ENCODE results near the gene CD80.

The CD80 gene

GRCh38 chr3:119559441-119559963 is at the start of gene CD80:
CD80 (minus strand) TSS chr3:119559614; CDS start chr3:119557728, 1,886 bp downstream.
- H3K4me1 ChIP-seq (ENCODE audit: control insufficient read depth in 5 of 5, insufficient read depth in 5 of 5, low read length in 5 of 5) = peaks cover 0 to 19% (median 2%) of the 10 kb centered on the region in 5 donors
- H3K9ac ChIP-seq (ENCODE audit: low read length in 5 of 5) = no peak within 1 kb of the TSS
- no peaks in the 10 kb centered on the region for H3K9me3 ChIP-seq (ENCODE audit: control insufficient read depth in 5 of 5, low read length in 5 of 5)
- H3K27ac ChIP-seq (ENCODE audit: low read depth, low read length) = no peak within 1 kb of the TSS
- no peaks in the 10 kb centered on the region for H3K36me3 ChIP-seq (ENCODE audit: control insufficient read depth in 5 of 5, insufficient read depth in 5 of 5, low read length in 5 of 5)
- H3K27me3 ChIP-seq (ENCODE audit: control insufficient read depth in 5 of 5, insufficient read depth in 4 of 5, low read length in 5 of 5) = no peaks in the 10 kb centered on the region
- no peak within 1 kb of the TSS for H3K4me3 ChIP-seq (ENCODE audit: low read depth in 1 of 5, low read length in 5 of 5)

GRCh38 chr3:119608405-119609000 is 49.1 kb upstream of the CD80 start:
- no peaks in the 10 kb centered on the region for H3K9me3 ChIP-seq (ENCODE audit: control insufficient read depth in 5 of 5, low read length in 5 of 5)
- no peak overlapping the region for H3K27ac ChIP-seq (ENCODE audit: low read depth, low read length)
- no peaks in the 10 kb centered on the region for H3K27me3 ChIP-seq (ENCODE audit: control insufficient read depth in 5 of 5, insufficient read depth in 4 of 5, low read length in 5 of 5)
- H3K36me3 ChIP-seq (ENCODE audit: control insufficient read depth in 5 of 5, insufficient read depth in 5 of 5, low read length in 5 of 5) = no peaks in the 10 kb centered on the region
- no peaks in the 10 kb centered on the region for H3K4me1 ChIP-seq (ENCODE audit: control insufficient read depth in 5 of 5, insufficient read depth in 5 of 5, low read length in 5 of 5)
- H3K9ac ChIP-seq (ENCODE audit: low read length in 5 of 5) = no peak overlapping the region
- H3K4me3 ChIP-seq (ENCODE audit: low read depth in 1 of 5, low read length in 5 of 5) = no peak overlapping the region

GRCh38 chr3:119604878-119605277 is 45.5 kb upstream of the CD80 start:
- no peak overlapping the region for H3K4me3 ChIP-seq (ENCODE audit: low read depth in 1 of 5, low read length in 5 of 5)
- no peaks in the 10 kb centered on the region for H3K36me3 ChIP-seq (ENCODE audit: control insufficient read depth in 5 of 5, insufficient read depth in 5 of 5, low read length in 5 of 5)
- H3K27ac ChIP-seq (ENCODE audit: low read depth, low read length) = no peak overlapping the region
- H3K4me1 ChIP-seq (ENCODE audit: control insufficient read depth in 5 of 5, insufficient read depth in 5 of 5, low read length in 5 of 5) = peaks cover 0 to 7% (median 0%) of the 10 kb centered on the region in 5 donors
- no peak overlapping the region for H3K9ac ChIP-seq (ENCODE audit: low read length in 5 of 5)
- no peaks in the 10 kb centered on the region for H3K27me3 ChIP-seq (ENCODE audit: control insufficient read depth in 5 of 5, insufficient read depth in 4 of 5, low read length in 5 of 5)
- H3K9me3 ChIP-seq (ENCODE audit: control insufficient read depth in 5 of 5, low read length in 5 of 5) = no peaks in the 10 kb centered on the region

GRCh38 chr3:119602676-119603075 is 43.3 kb upstream of the CD80 start:
- Histone ChIP-seq H3K27ac (ENCODE audit: low read depth, low read length) (no peak overlapping the region), H3K36me3 (ENCODE audit: control insufficient read depth in 5 of 5, insufficient read depth in 5 of 5, low read length in 5 of 5) (no peaks in the 10 kb centered on the region), H3K4me1 (ENCODE audit: control insufficient read depth in 5 of 5, insufficient read depth in 5 of 5, low read length in 5 of 5) (peaks cover 1 to 22% (median 8%) of the 10 kb centered on the region in 5 donors), H3K4me3 (ENCODE audit: low read depth in 1 of 5, low read length in 5 of 5) (no peak overlapping the region), H3K9ac (ENCODE audit: low read length in 5 of 5) (no peak overlapping the region), H3K9me3 (ENCODE audit: control insufficient read depth in 5 of 5, low read length in 5 of 5) (no peaks in the 10 kb centered on the region), H3K27me3 (ENCODE audit: control insufficient read depth in 5 of 5, insufficient read depth in 4 of 5, low read length in 5 of 5) (no peaks in the 10 kb centered on the region)

GRCh38 chr3:119601154-119601553 is 41.7 kb upstream of the CD80 start:
- no peaks in the 10 kb centered on the region for H3K9me3 ChIP-seq (ENCODE audit: control insufficient read depth in 5 of 5, low read length in 5 of 5)
- H3K27ac ChIP-seq (ENCODE audit: low read depth, low read length) = no peak overlapping the region
- no peak overlapping the region for H3K9ac ChIP-seq (ENCODE audit: low read length in 5 of 5)
- peaks cover 1 to 38% (median 13%) of the 10 kb centered on the region in 5 donors for H3K4me1 ChIP-seq (ENCODE audit: control insufficient read depth in 5 of 5, insufficient read depth in 5 of 5, low read length in 5 of 5)
- no peak overlapping the region for H3K4me3 ChIP-seq (ENCODE audit: low read depth in 1 of 5, low read length in 5 of 5)
- no peaks in the 10 kb centered on the region for H3K36me3 ChIP-seq (ENCODE audit: control insufficient read depth in 5 of 5, insufficient read depth in 5 of 5, low read length in 5 of 5)
- no peaks in the 10 kb centered on the region for H3K27me3 ChIP-seq (ENCODE audit: control insufficient read depth in 5 of 5, insufficient read depth in 4 of 5, low read length in 5 of 5)

- Histone ChIP-seq H3K9me3 (ENCODE audit: control insufficient read depth in 5 of 5, low read length in 5 of 5) (no peaks in the 10 kb centered on the region), H3K4me3 (ENCODE audit: low read depth in 1 of 5, low read length in 5 of 5) (no peak overlapping the region), H3K9ac (ENCODE audit: low read length in 5 of 5) (no peak overlapping the region), H3K4me1 (ENCODE audit: control insufficient read depth in 5 of 5, insufficient read depth in 5 of 5, low read length in 5 of 5) (peaks cover 1 to 42% (median 17%) of the 10 kb centered on the region in 5 donors), H3K27ac (ENCODE audit: low read depth, low read length) (no peak overlapping the region), H3K27me3 (ENCODE audit: control insufficient read depth in 5 of 5, insufficient read depth in 4 of 5, low read length in 5 of 5) (no peaks in the 10 kb centered on the region), H3K36me3 (ENCODE audit: control insufficient read depth in 5 of 5, insufficient read depth in 5 of 5, low read length in 5 of 5) (no peaks in the 10 kb centered on the region)
Measured at GRCh38 chr3:119600732-119601131, 41.3 kb upstream of the CD80 start.

GRCh38 chr3:119599558-119600174 is 40.3 kb upstream of the CD80 start:
- H3K4me3 ChIP-seq (ENCODE audit: low read depth in 1 of 5, low read length in 5 of 5) = no peak overlapping the region
- no peaks in the 10 kb centered on the region for H3K27me3 ChIP-seq (ENCODE audit: control insufficient read depth in 5 of 5, insufficient read depth in 4 of 5, low read length in 5 of 5)
- H3K9ac ChIP-seq (ENCODE audit: low read length in 5 of 5) = no peak overlapping the region
- peaks cover 1 to 46% (median 20%) of the 10 kb centered on the region in 5 donors for H3K4me1 ChIP-seq (ENCODE audit: control insufficient read depth in 5 of 5, insufficient read depth in 5 of 5, low read length in 5 of 5)
- no peaks in the 10 kb centered on the region for H3K9me3 ChIP-seq (ENCODE audit: control insufficient read depth in 5 of 5, low read length in 5 of 5)
- no peak overlapping the region for H3K27ac ChIP-seq (ENCODE audit: low read depth, low read length)
- no peaks in the 10 kb centered on the region for H3K36me3 ChIP-seq (ENCODE audit: control insufficient read depth in 5 of 5, insufficient read depth in 5 of 5, low read length in 5 of 5)

GRCh38 chr3:119598410-119599098 is 39.1 kb upstream of the CD80 start:
- Histone ChIP-seq H3K27ac (ENCODE audit: low read depth, low read length) (peak overlapping the region; percentile 75), H3K9ac (ENCODE audit: low read length in 5 of 5) (peak overlapping the region in 1 of 5 donors; percentile 47), H3K4me1 (ENCODE audit: control insufficient read depth in 5 of 5, insufficient read depth in 5 of 5, low read length in 5 of 5) (peaks cover 1 to 46% (median 20%) of the 10 kb centered on the region in 5 donors), H3K36me3 (ENCODE audit: control insufficient read depth in 5 of 5, insufficient read depth in 5 of 5, low read length in 5 of 5) (no peaks in the 10 kb centered on the region), H3K27me3 (ENCODE audit: control insufficient read depth in 5 of 5, insufficient read depth in 4 of 5, low read length in 5 of 5) (no peaks in the 10 kb centered on the region), H3K4me3 (ENCODE audit: low read depth in 1 of 5, low read length in 5 of 5) (no peak overlapping the region), H3K9me3 (ENCODE audit: control insufficient read depth in 5 of 5, low read length in 5 of 5) (no peaks in the 10 kb centered on the region)

- Histone ChIP-seq H3K4me3 (ENCODE audit: low read depth in 1 of 5, low read length in 5 of 5) (no peak within 1 kb of the TSS), H3K9ac (ENCODE audit: low read length in 5 of 5) (peak within 1 kb of the TSS in 2 of 5 donors; percentile 46 to 47), H3K27ac (ENCODE audit: low read depth, low read length) (peak within 1 kb of the TSS; percentile 75)
Measured at GRCh38 chr3:119597548-119598288, 38.3 kb upstream of the CD80 start, which contains the start of gene PLA1A. PLA1A (plus strand) TSS chr3:119597885; CDS start chr3:119597914, 29 bp downstream.

More at GRCh38 chr3:119597548-119598288, 38.3 kb upstream of the CD80 start, which contains the start of gene PLA1A:
- H3K4me1 ChIP-seq (ENCODE audit: control insufficient read depth in 5 of 5, insufficient read depth in 5 of 5, low read length in 5 of 5) = peaks cover 1 to 41% (median 20%) of the 10 kb centered on the region in 5 donors
- H3K27me3 ChIP-seq (ENCODE audit: control insufficient read depth in 5 of 5, insufficient read depth in 4 of 5, low read length in 5 of 5) = no peaks in the 10 kb centered on the region
- H3K36me3 ChIP-seq (ENCODE audit: control insufficient read depth in 5 of 5, insufficient read depth in 5 of 5, low read length in 5 of 5) = no peaks in the 10 kb centered on the region
- H3K9me3 ChIP-seq (ENCODE audit: control insufficient read depth in 5 of 5, low read length in 5 of 5) = no peaks in the 10 kb centered on the region
